Mesothelial cell of epicardium (in vitro differentiated cells): ENCODE measurements around the gene KCNN3. TPM values are rescaled to one million over a fixed set of nuclear protein-coding genes. Genes with fewer than 3 reads are reported as not detected.

ENCODE experiments used
- DNase-seq, 2 experiments: peaks; one replicate each; pipeline ENCODE4 v3.0.0; 2021; ENCODE audit warnings: low spot score in 2 of 2; ENCODE audit not compliant: unreplicated experiment in 2 of 2
- H3K27ac Mint-ChIP-seq: 2 replicates; pipeline ENCODE4 v1.8.0; 2021; ENCODE audit warnings: mixed read lengths
- H3K27me3 Mint-ChIP-seq: 2 replicates; pipeline ENCODE4 v1.8.0; 2021; ENCODE audit warnings: low read depth, mixed read lengths
- H3K36me3 Mint-ChIP-seq: 2 replicates; pipeline ENCODE4 v1.8.0; 2021; ENCODE audit warnings: mixed read lengths
- H3K4me1 Mint-ChIP-seq: 2 replicates; pipeline ENCODE4 v1.8.0; 2021; ENCODE audit warnings: mixed read lengths
- H3K4me3 Mint-ChIP-seq: 2 replicates; pipeline ENCODE4 v1.8.0; 2021; ENCODE audit warnings: mild to moderate bottlenecking, moderate library complexity, mixed read lengths
- H3K9me3 Mint-ChIP-seq: 2 replicates; pipeline ENCODE4 v1.8.0; 2021; ENCODE audit warnings: mixed read lengths
- CTCF ChIP-seq: fragments of 200-600 bp; sonication (generic); IDR thresholded peaks from one replicate; pipeline ENCODE4 v1.5.0; 2021; ENCODE audit warnings: antibody characterized with exemption; ENCODE audit not compliant: unreplicated experiment
- total RNA-seq: library from RNA; stranded (reverse); gene quantifications from 3 replicates; pipeline ENCODE4 v1.2.1, GENCODE V29; 2021

KCNN3 gene
- total RNA-seq, 1 donor from 2014 or later = 1.2 TPM

- no peaks in the 10 kb centered on the region for H3K36me3 Mint-ChIP-seq
- H3K9me3 Mint-ChIP-seq = no peaks in the 10 kb centered on the region
- H3K27me3 Mint-ChIP-seq = peaks cover 9% of the 10 kb centered on the region
- DNase-seq = no peak
- H3K4me1 Mint-ChIP-seq = peaks cover 13% of the 10 kb centered on the region
- H3K27ac Mint-ChIP-seq = no peak overlapping the region
- no peak for TF ChIP-seq CTCF
- H3K4me3 Mint-ChIP-seq = no peak overlapping the region
These were observed 13.1 kb downstream of the KCNN3 start for GRCh38 chr1:154857022-154857421.

- H3K4me3 Mint-ChIP-seq = no peak overlapping the region
- TF ChIP-seq CTCF = no peak
- no peak for DNase-seq
- no peaks in the 10 kb centered on the region for H3K36me3 Mint-ChIP-seq
- peaks cover 10% of the 10 kb centered on the region for H3K4me1 Mint-ChIP-seq
- H3K27me3 Mint-ChIP-seq = peaks cover 7% of the 10 kb centered on the region
- H3K9me3 Mint-ChIP-seq = no peaks in the 10 kb centered on the region
- peak overlapping the region; percentile 2 for H3K27ac Mint-ChIP-seq
These were observed 13.5 kb downstream of the KCNN3 start for GRCh38 chr1:154856544-154856943.

- Mint-ChIP-seq H3K27ac (peak overlapping the region; percentile 2), H3K4me1 (peaks cover 8% of the 10 kb centered on the region), H3K4me3 (no peak overlapping the region), H3K27me3 (peaks cover 8% of the 10 kb centered on the region), H3K9me3 (no peaks in the 10 kb centered on the region), H3K36me3 (no peaks in the 10 kb centered on the region)
- TF ChIP-seq CTCF = no peak
- no peak for DNase-seq
These were observed 14.0 kb downstream of the KCNN3 start for GRCh38 chr1:154856049-154856448.

GRCh38 chr1:154855186-154855851 is 14.8 kb downstream of the KCNN3 start:
- H3K27ac Mint-ChIP-seq = no peak overlapping the region
- peaks cover 7% of the 10 kb centered on the region for H3K27me3 Mint-ChIP-seq
- H3K4me3 Mint-ChIP-seq = no peak overlapping the region
- peaks cover 8% of the 10 kb centered on the region for H3K4me1 Mint-ChIP-seq
- DNase-seq = no peak
- no peaks in the 10 kb centered on the region for H3K9me3 Mint-ChIP-seq
- TF ChIP-seq CTCF = no peak
- H3K36me3 Mint-ChIP-seq = no peaks in the 10 kb centered on the region

GRCh38 chr1:154852845-154853244 is 17.2 kb downstream of the KCNN3 start:
- Mint-ChIP-seq H3K4me1 (peaks cover 19% of the 10 kb centered on the region), H3K4me3 (no peak overlapping the region), H3K27ac (no peak overlapping the region), H3K9me3 (no peaks in the 10 kb centered on the region), H3K36me3 (no peaks in the 10 kb centered on the region), H3K27me3 (peaks cover 6% of the 10 kb centered on the region)
- DNase-seq = no peak
- TF ChIP-seq CTCF = no peak
